HEK293 (cell line): ENCODE results near the gene CCDC187.

Experiments
- BCL11B ChIP-seq: fragments of 450-650 bp; formaldehyde crosslinking; IDR thresholded peaks from 2 replicates; pipeline ENCODE4 v1.5.1; 2016; ENCODE audit warnings: low read depth, missing biosample characterization, missing genetic modification characterization
- REPIN1 ChIP-seq: fragments of 450-650 bp; formaldehyde crosslinking; IDR thresholded peaks from 2 replicates; pipeline ENCODE4 v1.5.1; 2017; ENCODE audit warnings: missing biosample characterization, missing genetic modification characterization, low read depth
- ZBTB20 ChIP-seq: fragments of 450-650 bp; formaldehyde crosslinking; IDR thresholded peaks from 2 replicates; pipeline ENCODE4 v1.5.1; 2016; ENCODE audit warnings: missing biosample characterization, missing genetic modification characterization
- ZIC2 ChIP-seq: fragments of 450-650 bp; formaldehyde crosslinking; IDR thresholded peaks from 2 replicates; pipeline ENCODE4 v1.5.1; 2016; ENCODE audit warnings: missing biosample characterization, missing genetic modification characterization
- ZNF114 ChIP-seq: fragments of 450-650 bp; formaldehyde crosslinking; IDR thresholded peaks from 2 replicates; pipeline ENCODE4 v1.5.0; 2017; ENCODE audit warnings: missing biosample characterization, missing genetic modification characterization
- ZNF133 ChIP-seq: fragments of 450-650 bp; formaldehyde crosslinking; IDR thresholded peaks from 2 replicates; pipeline ENCODE4 v1.5.1; 2016; ENCODE audit warnings: missing biosample characterization, missing genetic modification characterization
- ZNF175 ChIP-seq: fragments of 450-650 bp; formaldehyde crosslinking; IDR thresholded peaks from 2 replicates; pipeline ENCODE4 v1.5.1; 2016; ENCODE audit warnings: missing biosample characterization, missing genetic modification characterization
- ZNF202 ChIP-seq: fragments of 450-650 bp; formaldehyde crosslinking; IDR thresholded peaks from 2 replicates; pipeline ENCODE4 v1.5.1; 2016; ENCODE audit warnings: missing biosample characterization, missing genetic modification characterization, borderline replicate concordance
- ZNF214 ChIP-seq: fragments of 450-650 bp; formaldehyde crosslinking; IDR thresholded peaks from 2 replicates; pipeline ENCODE4 v1.5.1; 2017; ENCODE audit warnings: missing biosample characterization, mild to moderate bottlenecking, missing genetic modification characterization, borderline replicate concordance
- ZNF23 ChIP-seq: fragments of 450-650 bp; formaldehyde crosslinking; IDR thresholded peaks from 2 replicates; pipeline ENCODE4 v1.5.1; 2016; ENCODE audit warnings: missing biosample characterization, missing genetic modification characterization, borderline replicate concordance
- ZNF239 ChIP-seq: fragments of 450-650 bp; formaldehyde crosslinking; IDR thresholded peaks from 2 replicates; pipeline ENCODE4 v1.5.1; 2016; ENCODE audit warnings: missing biosample characterization, missing genetic modification characterization
- ZNF274 ChIP-seq, 2 experiments: fragments of 200-500 bp in 1 of 2; fragments of 450-650 bp in 1 of 2; sonication (Bioruptor generic) in 1 of 2; formaldehyde crosslinking in 1 of 2; IDR thresholded peaks; 2 replicates each; pipeline versions ENCODE4 v1.5.1 to v1.6.1; 2014 to 2016; ENCODE audit warnings: borderline replicate concordance in 1 of 2, inconsistent platforms in 1 of 2, low read length in 1 of 2, missing biosample characterization in 1 of 2, missing genetic modification characterization in 1 of 2
- ZNF341 ChIP-seq: fragments of 450-650 bp; formaldehyde crosslinking; IDR thresholded peaks from 2 replicates; pipeline ENCODE4; 2016; ENCODE audit warnings: low read depth, missing biosample characterization, missing genetic modification characterization
- ZNF549 ChIP-seq: fragments of 450-650 bp; IDR thresholded peaks from 2 replicates; pipeline ENCODE4 v1.5.1; 2018; ENCODE audit warnings: missing biosample characterization, missing genetic modification characterization, mild to moderate bottlenecking, inconsistent platforms, moderate library complexity
- ZNF555 ChIP-seq: fragments of 450-650 bp; formaldehyde crosslinking; conservative IDR thresholded peaks from 2 replicates; pipeline ENCODE4 v1.5.1; 2017; ENCODE audit warnings: missing biosample characterization, mild to moderate bottlenecking, missing genetic modification characterization, inconsistent platforms
- ZNF777 ChIP-seq: fragments of 450-650 bp; formaldehyde crosslinking; IDR thresholded peaks from 2 replicates; pipeline ENCODE4 v1.5.1; 2017; ENCODE audit warnings: missing biosample characterization, missing genetic modification characterization, borderline replicate concordance
- ZNF785 ChIP-seq: fragments of 450-650 bp; formaldehyde crosslinking; IDR thresholded peaks from 2 replicates; pipeline ENCODE4 v1.5.1; 2016; ENCODE audit warnings: missing biosample characterization, missing genetic modification characterization
- TF ChIP-seq, protein P1 (sequence below): fragments of 450-650 bp; formaldehyde crosslinking; IDR thresholded peaks from 2 replicates; pipeline ENCODE4 v1.5.1; 2016; ENCODE audit warnings: missing biosample characterization, missing genetic modification characterization
- TF ChIP-seq, protein P2 (sequence below): fragments of 450-650 bp; formaldehyde crosslinking; IDR thresholded peaks from 2 replicates; pipeline ENCODE4 v1.5.1; 2016; ENCODE audit warnings: missing biosample characterization, missing genetic modification characterization
- TF ChIP-seq, protein P3 (sequence below): fragments of 450-650 bp; IDR thresholded peaks from 2 replicates; pipeline ENCODE4 v1.5.1; 2018; ENCODE audit warnings: missing biosample characterization, mild to moderate bottlenecking, missing genetic modification characterization
- TF ChIP-seq, protein P4 (sequence below): fragments of 450-650 bp; formaldehyde crosslinking; IDR thresholded peaks from 2 replicates; pipeline ENCODE4 v1.5.1; 2016; ENCODE audit warnings: missing biosample characterization, missing genetic modification characterization
- TF ChIP-seq, protein P5 (sequence below): fragments of 450-650 bp; formaldehyde crosslinking; IDR thresholded peaks from 2 replicates; pipeline ENCODE4 v1.5.1; 2016; ENCODE audit warnings: missing biosample characterization, missing genetic modification characterization
- TF ChIP-seq, protein P6 (sequence below): fragments of 450-650 bp; formaldehyde crosslinking; IDR thresholded peaks from 2 replicates; pipeline ENCODE4 v1.5.1; 2016; ENCODE audit warnings: missing biosample characterization, missing genetic modification characterization

The CCDC187 gene

DNA sequence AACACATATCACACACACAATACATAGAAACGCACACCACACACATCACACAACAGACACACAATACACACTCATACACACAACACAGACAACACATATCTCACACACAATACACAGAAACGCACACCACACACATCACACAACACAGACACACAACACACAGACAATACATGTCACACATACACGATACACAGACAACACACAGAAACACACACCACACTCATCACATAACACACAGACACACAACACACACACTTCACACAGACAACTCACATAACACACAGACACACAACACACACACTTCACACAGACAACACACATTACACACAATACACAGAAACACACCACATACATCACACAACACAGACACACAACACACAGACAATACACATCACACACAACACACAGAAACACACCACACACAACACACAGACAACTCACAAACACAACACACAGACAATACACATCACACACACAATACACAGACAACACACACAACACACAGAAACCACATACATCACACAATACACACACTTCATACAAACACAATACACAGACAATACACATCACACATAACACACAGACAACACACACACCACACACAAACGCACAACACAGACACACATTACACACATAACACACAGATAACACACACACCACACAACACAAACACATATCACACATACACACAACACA is 4.3 kb upstream of the CCDC187 start (continued):
- TF ChIP-seq, protein P1, sequence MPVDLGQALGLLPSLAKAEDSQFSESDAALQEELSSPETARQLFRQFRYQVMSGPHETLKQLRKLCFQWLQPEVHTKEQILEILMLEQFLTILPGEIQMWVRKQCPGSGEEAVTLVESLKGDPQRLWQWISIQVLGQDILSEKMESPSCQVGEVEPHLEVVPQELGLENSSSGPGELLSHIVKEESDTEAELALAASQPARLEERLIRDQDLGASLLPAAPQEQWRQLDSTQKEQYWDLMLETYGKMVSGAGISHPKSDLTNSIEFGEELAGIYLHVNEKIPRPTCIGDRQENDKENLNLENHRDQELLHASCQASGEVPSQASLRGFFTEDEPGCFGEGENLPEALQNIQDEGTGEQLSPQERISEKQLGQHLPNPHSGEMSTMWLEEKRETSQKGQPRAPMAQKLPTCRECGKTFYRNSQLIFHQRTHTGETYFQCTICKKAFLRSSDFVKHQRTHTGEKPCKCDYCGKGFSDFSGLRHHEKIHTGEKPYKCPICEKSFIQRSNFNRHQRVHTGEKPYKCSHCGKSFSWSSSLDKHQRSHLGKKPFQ (tag by site-specific recombination): 0 out of 2 replicates have a peak, but pooled peaks have one; percentile 57
- TF ChIP-seq ZNF214 (tag by site-specific recombination) (no peak), ZNF23 (tag by site-specific recombination) (no peak), ZNF239 (tag by site-specific recombination) (peak; percentile 7), ZNF202 (tag by site-specific recombination) (peak; percentile 49; the same call in 1 of the 2 replicates), ZNF341 (no peak), ZNF133 (tag by site-specific recombination) (no peak), ZNF175 (tag by site-specific recombination) (0 out of 2 replicates have a peak, but pooled peaks have one; percentile 11), ZNF785 (0 out of 2 replicates have a peak, but pooled peaks have one; percentile 80), REPIN1 (no peak), ZNF555 (no peak), ZNF274 (IDR thresholded peaks at IDR 0.05; ENCODE audit: low read length) (no peak), ZNF274 (tag by site-specific recombination; IDR thresholded peaks at IDR 0.05; ENCODE audit: borderline replicate concordance) (0 out of 2 replicates have a peak, but pooled peaks have one; percentile 58), BCL11B (tag by site-specific recombination) (no peak), ZNF549 (tag by site-specific recombination) (no peak), ZBTB20 (no peak; the same call in 1 of the 2 replicates), ZNF114 (peak; percentile 96; the same call in 1 of the 2 replicates), ZNF777 (tag by site-specific recombination) (peak; percentile 54; the same call in 1 of the 2 replicates), ZIC2 (no peak)
- TF ChIP-seq, protein P2, sequence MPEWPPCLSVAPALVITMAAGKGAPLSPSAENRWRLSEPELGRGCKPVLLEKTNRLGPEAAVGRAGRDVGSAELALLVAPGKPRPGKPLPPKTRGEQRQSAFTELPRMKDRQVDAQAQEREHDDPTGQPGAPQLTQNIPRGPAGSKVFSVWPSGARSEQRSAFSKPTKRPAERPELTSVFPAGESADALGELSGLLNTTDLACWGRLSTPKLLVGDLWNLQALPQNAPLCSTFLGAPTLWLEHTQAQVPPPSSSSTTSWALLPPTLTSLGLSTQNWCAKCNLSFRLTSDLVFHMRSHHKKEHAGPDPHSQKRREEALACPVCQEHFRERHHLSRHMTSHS (tag by site-specific recombination): peak; percentile 71
- TF ChIP-seq, protein P3, sequence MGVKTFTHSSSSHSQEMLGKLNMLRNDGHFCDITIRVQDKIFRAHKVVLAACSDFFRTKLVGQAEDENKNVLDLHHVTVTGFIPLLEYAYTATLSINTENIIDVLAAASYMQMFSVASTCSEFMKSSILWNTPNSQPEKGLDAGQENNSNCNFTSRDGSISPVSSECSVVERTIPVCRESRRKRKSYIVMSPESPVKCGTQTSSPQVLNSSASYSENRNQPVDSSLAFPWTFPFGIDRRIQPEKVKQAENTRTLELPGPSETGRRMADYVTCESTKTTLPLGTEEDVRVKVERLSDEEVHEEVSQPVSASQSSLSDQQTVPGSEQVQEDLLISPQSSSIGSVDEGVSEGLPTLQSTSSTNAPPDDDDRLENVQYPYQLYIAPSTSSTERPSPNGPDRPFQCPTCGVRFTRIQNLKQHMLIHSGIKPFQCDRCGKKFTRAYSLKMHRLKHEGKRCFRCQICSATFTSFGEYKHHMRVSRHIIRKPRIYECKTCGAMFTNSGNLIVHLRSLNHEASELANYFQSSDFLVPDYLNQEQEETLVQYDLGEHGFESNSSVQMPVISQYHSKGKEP (tag by site-specific recombination): no peak
- TF ChIP-seq, protein P4, sequence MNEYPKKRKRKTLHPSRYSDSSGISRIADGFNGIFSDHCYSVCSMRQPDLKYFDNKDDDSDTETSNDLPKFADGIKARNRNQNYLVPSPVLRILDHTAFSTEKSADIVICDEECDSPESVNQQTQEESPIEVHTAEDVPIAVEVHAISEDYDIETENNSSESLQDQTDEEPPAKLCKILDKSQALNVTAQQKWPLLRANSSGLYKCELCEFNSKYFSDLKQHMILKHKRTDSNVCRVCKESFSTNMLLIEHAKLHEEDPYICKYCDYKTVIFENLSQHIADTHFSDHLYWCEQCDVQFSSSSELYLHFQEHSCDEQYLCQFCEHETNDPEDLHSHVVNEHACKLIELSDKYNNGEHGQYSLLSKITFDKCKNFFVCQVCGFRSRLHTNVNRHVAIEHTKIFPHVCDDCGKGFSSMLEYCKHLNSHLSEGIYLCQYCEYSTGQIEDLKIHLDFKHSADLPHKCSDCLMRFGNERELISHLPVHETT: peak; percentile 13; the same call in 1 of the 2 replicates
- TF ChIP-seq, protein P5, sequence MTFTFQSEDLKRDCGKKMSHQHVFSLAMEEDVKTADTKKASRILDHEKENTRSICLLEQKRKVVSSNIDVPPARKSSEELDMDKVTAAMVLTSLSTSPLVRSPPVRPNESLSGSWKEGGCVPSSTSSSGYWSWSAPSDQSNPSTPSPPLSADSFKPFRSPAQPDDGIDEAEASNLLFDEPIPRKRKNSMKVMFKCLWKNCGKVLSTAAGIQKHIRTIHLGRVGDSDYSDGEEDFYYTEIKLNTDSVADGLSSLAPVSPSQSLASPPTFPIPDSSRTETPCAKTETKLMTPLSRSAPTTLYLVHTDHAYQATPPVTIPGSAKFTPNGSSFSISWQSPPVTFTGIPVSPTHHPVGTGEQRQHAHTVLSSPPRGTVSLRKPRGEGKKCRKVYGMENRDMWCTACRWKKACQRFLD: 0 out of 2 replicates have a peak, but pooled peaks have one; percentile 7
- TF ChIP-seq, protein P6, sequence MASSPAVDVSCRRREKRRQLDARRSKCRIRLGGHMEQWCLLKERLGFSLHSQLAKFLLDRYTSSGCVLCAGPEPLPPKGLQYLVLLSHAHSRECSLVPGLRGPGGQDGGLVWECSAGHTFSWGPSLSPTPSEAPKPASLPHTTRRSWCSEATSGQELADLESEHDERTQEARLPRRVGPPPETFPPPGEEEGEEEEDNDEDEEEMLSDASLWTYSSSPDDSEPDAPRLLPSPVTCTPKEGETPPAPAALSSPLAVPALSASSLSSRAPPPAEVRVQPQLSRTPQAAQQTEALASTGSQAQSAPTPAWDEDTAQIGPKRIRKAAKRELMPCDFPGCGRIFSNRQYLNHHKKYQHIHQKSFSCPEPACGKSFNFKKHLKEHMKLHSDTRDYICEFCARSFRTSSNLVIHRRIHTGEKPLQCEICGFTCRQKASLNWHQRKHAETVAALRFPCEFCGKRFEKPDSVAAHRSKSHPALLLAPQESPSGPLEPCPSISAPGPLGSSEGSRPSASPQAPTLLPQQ: no peak
- TF ChIP-seq, all 188 proteins: peak for 22
